Stomach (tissue), 4 donors: ENCODE data around the gene TTC13.
"Not testable (repeated sequence)": the region's sequence is repeated elsewhere in the genome, so short reads cannot be mapped to it uniquely, and the experiment has no call there.

Experiments
- EP300 ChIP-seq: sonication (generic); formaldehyde crosslinking; IDR thresholded peaks from one replicate; pipeline ENCODE4 v1.6.1; 2017; ENCODE audit warnings: antibody characterized with exemption
- POLR2A ChIP-seq, 4 donors: fragments of 450-650 bp; IDR thresholded peaks; one replicate each; pipeline ENCODE4 v1.6.1; 2016; ENCODE audit warnings: antibody characterized with exemption in 4 of 4, control low read depth in 2 of 4, mild to moderate bottlenecking in 1 of 4, moderate library complexity in 1 of 4
- POLR2AphosphoS5 ChIP-seq, 3 donors: sonication (generic); formaldehyde crosslinking; IDR thresholded peaks; one replicate each; pipeline ENCODE4 v1.6.1; 2016; ENCODE audit warnings: antibody characterized with exemption in 3 of 3
- TF ChIP-seq, protein P1 (sequence below), 7 experiments: fragments of 450-650 bp in 4 of 7; fragments of 200-600 bp in 3 of 7; sonication (generic) in 3 of 7; IDR thresholded peaks; one replicate each; pipeline ENCODE4 v1.5.1; 2016 to 2019; ENCODE audit warnings: antibody characterized with exemption in 7 of 7, control low read depth in 2 of 7, mild to moderate bottlenecking in 1 of 7

DNA sequence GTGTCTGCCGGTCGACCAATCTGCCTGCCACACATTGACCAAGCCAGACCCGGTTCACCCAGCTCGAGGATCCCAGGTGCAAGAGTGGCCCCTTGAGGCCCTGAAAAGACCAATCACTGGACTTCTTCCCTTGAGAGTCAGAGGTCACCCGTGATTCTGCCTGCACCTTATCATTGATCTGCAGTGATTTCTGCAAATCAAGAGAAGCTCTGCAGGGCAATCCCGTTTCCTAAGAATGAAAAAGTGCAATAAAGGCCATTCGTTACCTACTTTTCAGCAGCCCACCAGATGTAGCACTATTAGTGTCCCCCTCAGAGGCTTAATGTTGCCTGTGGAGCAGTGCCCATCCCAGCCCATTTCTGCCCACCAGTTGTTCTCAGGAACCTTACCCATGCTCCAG is 43.9 kb upstream of the TTC13 start:
- TF ChIP-seq, protein P1, sequence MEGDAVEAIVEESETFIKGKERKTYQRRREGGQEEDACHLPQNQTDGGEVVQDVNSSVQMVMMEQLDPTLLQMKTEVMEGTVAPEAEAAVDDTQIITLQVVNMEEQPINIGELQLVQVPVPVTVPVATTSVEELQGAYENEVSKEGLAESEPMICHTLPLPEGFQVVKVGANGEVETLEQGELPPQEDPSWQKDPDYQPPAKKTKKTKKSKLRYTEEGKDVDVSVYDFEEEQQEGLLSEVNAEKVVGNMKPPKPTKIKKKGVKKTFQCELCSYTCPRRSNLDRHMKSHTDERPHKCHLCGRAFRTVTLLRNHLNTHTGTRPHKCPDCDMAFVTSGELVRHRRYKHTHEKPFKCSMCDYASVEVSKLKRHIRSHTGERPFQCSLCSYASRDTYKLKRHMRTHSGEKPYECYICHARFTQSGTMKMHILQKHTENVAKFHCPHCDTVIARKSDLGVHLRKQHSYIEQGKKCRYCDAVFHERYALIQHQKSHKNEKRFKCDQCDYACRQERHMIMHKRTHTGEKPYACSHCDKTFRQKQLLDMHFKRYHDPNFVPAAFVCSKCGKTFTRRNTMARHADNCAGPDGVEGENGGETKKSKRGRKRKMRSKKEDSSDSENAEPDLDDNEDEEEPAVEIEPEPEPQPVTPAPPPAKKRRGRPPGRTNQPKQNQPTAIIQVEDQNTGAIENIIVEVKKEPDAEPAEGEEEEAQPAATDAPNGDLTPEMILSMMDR (IDR thresholded peaks at IDR 0.05): not testable (repeated sequence)
- not testable (repeated sequence) for TF ChIP-seq EP300; POLR2AphosphoS5 (IDR thresholded peaks at IDR 0.05); POLR2A (IDR thresholded peaks at IDR 0.05)
